HepG2 (cell line): ENCODE measurements around the gene FAF1. TPM values are rescaled to one million over a fixed set of nuclear protein-coding genes. Genes with fewer than 3 reads are reported as not detected.

ENCODE experiments used
- ATAC-seq: fragments of 200-7000 bp; cut with Tn5 transposase; 3 replicates; pipeline ENCODE4 v1.9.1; 2020; ENCODE audit warnings: mild to moderate bottlenecking, moderate library complexity
- BruUV-seq: library from RNA; stranded (reverse); fragments of 400-500 nt; replicated peaks from 2 replicates; lab custom pipeline; 2021; lab: Mats Ljungman, UMichigan
- CTCF ChIA-PET: fragments of 300-600 bp; formaldehyde crosslinking; extraction: SDS; loops from one replicate; lab custom pipeline; 2021; ENCODE audit warnings: low total read pairs, inconsistent platforms, low intra/inter-chr PET ratio; lab: Yijun Ruan, JAX
- POLR2A ChIA-PET: fragments of 350-600 bp; sonication (Branson Sonifier 250); formaldehyde crosslinking; loops from one replicate; lab custom pipeline; 2020; ENCODE audit warnings: antibody characterized with exemption, inconsistent platforms; lab: Yijun Ruan, JAX
- DNase-seq: peaks from one replicate; pipeline ENCODE4 v3.0.0-alpha.2; 2015; ENCODE audit warnings: low spot score
- FAIRE-seq: peaks from 3 replicates; lab custom pipeline; 2011; peaks lifted over from hg19 to GRCh38; lab: Jason Lieb, UNC
- H2AFZ ChIP-seq: one replicate; pipeline ENCODE4 v1.6.1; 2011; ENCODE audit warnings: low read length, inconsistent platforms
- H3K27ac ChIP-seq: fragments of 300-600 bp; 3 replicates; pipeline ENCODE4 v1.8.0; 2011; ENCODE audit warnings: mixed run types, mild to moderate bottlenecking, mixed read lengths, low read length, inconsistent platforms; ENCODE audit not compliant: insufficient read depth; ENCODE audit errors: extremely low read length
- H3K27me3 ChIP-seq, 2 experiments: fragments of 200-600 bp in 1 of 2; 2 replicates in 1 of 2; 3 replicates in 1 of 2; pipeline versions ENCODE4 v1.6.0 to v1.8.0; 2011; ENCODE audit warnings: low read length in 2 of 2, mild to moderate bottlenecking in 2 of 2, moderate library complexity in 2 of 2, inconsistent platforms in 1 of 2; ENCODE audit not compliant: insufficient read depth in 2 of 2, control insufficient read depth in 1 of 2
- H3K36me3 ChIP-seq, 2 experiments: fragments of 200-600 bp in 1 of 2; replicated peaks in 1 of 2; 2 replicates in 1 of 2; 3 replicates in 1 of 2; pipeline versions ENCODE4 v1.5.1 to v1.8.0; 2011; ENCODE audit warnings: low read length in 2 of 2, inconsistent platforms in 1 of 2; ENCODE audit not compliant: insufficient read depth in 2 of 2, control insufficient read depth in 1 of 2
- H3K4me1 ChIP-seq: 2 replicates; pipeline ENCODE4 v1.5.1; 2012; ENCODE audit warnings: low read length, inconsistent platforms; ENCODE audit not compliant: insufficient read depth
- H3K4me2 ChIP-seq: 2 replicates; pipeline ENCODE4 v1.6.0; 2011; ENCODE audit warnings: low read depth, low read length, inconsistent platforms
- H3K4me3 ChIP-seq, 3 experiments: fragments of 200-600 bp in 1 of 3; sonication (generic), shearing (Covaris generic) in 1 of 3; replicated peaks in 1 of 3; 2 replicates each; pipeline ENCODE4 v1.5.1; 2011 to 2016; ENCODE audit warnings: low read length in 3 of 3, inconsistent platforms in 2 of 3, low read depth in 2 of 3, mild to moderate bottlenecking in 2 of 3, control low read depth in 1 of 3, mixed read lengths in 1 of 3; ENCODE audit not compliant: insufficient read depth in 1 of 3
- H3K79me2 ChIP-seq: one replicate; pipeline ENCODE4 v1.6.1; 2011; ENCODE audit warnings: low read length, inconsistent platforms; ENCODE audit not compliant: insufficient read depth
- H3K9ac ChIP-seq: 2 replicates; pipeline ENCODE4 v1.6.0; 2011; ENCODE audit warnings: mild to moderate bottlenecking, low read depth, low read length, inconsistent platforms; ENCODE audit not compliant: insufficient read depth
- H3K9me3 ChIP-seq: 2 replicates; pipeline ENCODE4 v1.5.1; 2012; ENCODE audit warnings: mild to moderate bottlenecking, low read length
- H4K20me1 ChIP-seq: 2 replicates; pipeline ENCODE4 v1.6.0; 2011; ENCODE audit warnings: inconsistent platforms, mild to moderate bottlenecking, low read length, moderate library complexity; ENCODE audit not compliant: insufficient read depth
- CBFB ChIP-seq: sonication (generic); formaldehyde crosslinking; IDR thresholded peaks from 2 replicates; pipeline ENCODE4 v1.4.0; 2020; ENCODE audit warnings: missing genetic modification reagents
- CEBPB ChIP-seq: IDR thresholded peaks from 2 replicates; pipeline ENCODE4 v1.6.1; 2011; ENCODE audit warnings: low read depth, low read length, improper control_type of control experiment, borderline replicate concordance
- DDIT3 ChIP-seq: sonication (generic); formaldehyde crosslinking; IDR thresholded peaks from 2 replicates; pipeline ENCODE4 v1.4.0; 2020; ENCODE audit warnings: mild to moderate bottlenecking, missing genetic modification reagents
- ESRRA ChIP-seq: sonication (generic); formaldehyde crosslinking; IDR thresholded peaks from 2 replicates; pipeline ENCODE4 v1.5.1; 2020; ENCODE audit warnings: mild to moderate bottlenecking, low read depth, missing genetic modification reagents
- KAT2B ChIP-seq: fragments of 150-350 bp; IDR thresholded peaks from 2 replicates; pipeline ENCODE4 v1.6.1; 2014; ENCODE audit warnings: low read depth, low read length, borderline replicate concordance
- KDM2A ChIP-seq: sonication (generic); formaldehyde crosslinking; IDR thresholded peaks from 2 replicates; pipeline ENCODE4 v1.4.0; 2020; ENCODE audit warnings: low read depth, missing genetic modification reagents, borderline replicate concordance
- KDM5B ChIP-seq: sonication (generic); formaldehyde crosslinking; IDR thresholded peaks from 2 replicates; pipeline ENCODE4 v1.4.0; 2020; ENCODE audit warnings: missing genetic modification reagents, mild to moderate bottlenecking, borderline replicate concordance
- NFE2 ChIP-seq: sonication (generic); formaldehyde crosslinking; IDR thresholded peaks from 2 replicates; pipeline ENCODE4 v1.4.0; 2020; ENCODE audit warnings: missing genetic modification reagents
- SIX4 ChIP-seq: sonication (generic); formaldehyde crosslinking; IDR thresholded peaks from 2 replicates; pipeline ENCODE4 v1.4.0; 2020; ENCODE audit warnings: missing genetic modification reagents
- SKI ChIP-seq: fragments of 450-650 bp; IDR thresholded peaks from one replicate; pipeline ENCODE4 v1.6.1; 2018; ENCODE audit warnings: mild to moderate bottlenecking; ENCODE audit not compliant: partially characterized antibody
- TGIF2 ChIP-seq: IDR thresholded peaks from 2 replicates; pipeline ENCODE4 v1.6.1; 2016; ENCODE audit warnings: control low read depth, missing compliant biosample characterization
- ZFP36L2 ChIP-seq: sonication (generic); formaldehyde crosslinking; IDR thresholded peaks from 2 replicates; pipeline ENCODE4 v1.4.0; 2020; ENCODE audit warnings: missing genetic modification reagents
- ZMYM2 ChIP-seq: sonication (generic); formaldehyde crosslinking; IDR thresholded peaks from 2 replicates; pipeline ENCODE4 v1.8.0; 2022; ENCODE audit warnings: mild to moderate bottlenecking, missing genetic modification reagents
- ZNF639 ChIP-seq: conservative IDR thresholded peaks from 2 replicates; pipeline ENCODE4 v1.6.1; 2018; ENCODE audit warnings: missing genetic modification reagents
- ZNF709 ChIP-seq: sonication (generic); formaldehyde crosslinking; IDR thresholded peaks from 2 replicates; pipeline ENCODE4 v1.5.0; 2020; ENCODE audit warnings: mild to moderate bottlenecking, missing genetic modification reagents
- WGBS: methylation state at CpG from one replicate; pipeline ENCODE4 v1.1.6; 2017; ENCODE audit warnings: low lambda C conversion rate; 5-methylcytosine and 5-hydroxymethylcytosine counted together
- in situ Hi-C: cut with HindIII; loops from 2 replicates; pipeline ENCODE4 v1.10.0; 2017; ENCODE audit warnings: low pct_unique_long_range_greater_than_20kb; ENCODE audit not compliant: extremely low pct_ligation_motif_present
- intact Hi-C: fragments of 100-400 bp; cut with micrococcal nuclease; formaldehyde crosslinking; loops from one replicate; pipeline ENCODE4 v1.10.0; 2022; ENCODE audit not compliant: unreplicated experiment
- polyA plus RNA-seq, 8 experiments: library from polyadenylated mRNA; depleted of rRNA in 3 of 8; stranded (reverse) in 7 of 8; unstranded in 1 of 8; fragments of >200 nt; fragmentation: Illumina TruSeq in 4 of 8; extraction: Trizol in 4 of 8; gene quantifications; 2 replicates each; pipeline versions ENCODE4 v1.2.1 to v1.2.3, GENCODE V29; 2011 to 2016; ENCODE audit warnings: low read depth in 4 of 8, missing spikeins in 1 of 8, mixed read lengths in 1 of 8; ENCODE audit not compliant: insufficient read depth in 1 of 8
- total RNA-seq, 5 experiments: library from RNA; depleted of rRNA; stranded (reverse); fragments of >200 nt; fragmentation: Illumina TruSeq; extraction: Trizol; gene quantifications; 2 replicates each; pipeline ENCODE4 v1.2.3, GENCODE V29; 2016; ENCODE audit warnings: low read depth in 1 of 5
- TF ChIP-seq, protein P1 (sequence below): sonication (generic); formaldehyde crosslinking; IDR thresholded peaks from 2 replicates; pipeline ENCODE4 v1.8.0; 2022; ENCODE audit warnings: missing genetic modification reagents, low read depth, mild to moderate bottlenecking, borderline replicate concordance
- TF ChIP-seq, protein P2 (sequence below): sonication (generic); formaldehyde crosslinking; IDR thresholded peaks from 2 replicates; pipeline ENCODE4 v1.9.0; 2022; ENCODE audit warnings: missing genetic modification reagents, mild to moderate bottlenecking, borderline replicate concordance

FAF1 gene
- total and polyA plus RNA-seq, 2 of the 13 experiments (the other 11 are each of a cell fraction or from before 2014, with no cell fraction given): 19.4 to 63.3 TPM

GRCh38 chr1:50812346-50812745, 147.7 kb downstream of the FAF1 start:
- Histone ChIP-seq H3K27me3 (no peaks in the 10 kb centered on the region), H3K79me2 (peaks cover 35% of the 10 kb centered on the region), H3K4me2 (no peak overlapping the region), H3K36me3 (no peaks in the 10 kb centered on the region), H3K27ac (no peak overlapping the region), H3K4me1 (no peaks in the 10 kb centered on the region), H3K9me3 (peaks cover 11% of the 10 kb centered on the region), H3K9ac (no peak overlapping the region), H2AFZ (no peak overlapping the region), H3K4me3 (no peak overlapping the region), H4K20me1 (no peaks in the 10 kb centered on the region)
- TF ChIP-seq, protein P1, sequence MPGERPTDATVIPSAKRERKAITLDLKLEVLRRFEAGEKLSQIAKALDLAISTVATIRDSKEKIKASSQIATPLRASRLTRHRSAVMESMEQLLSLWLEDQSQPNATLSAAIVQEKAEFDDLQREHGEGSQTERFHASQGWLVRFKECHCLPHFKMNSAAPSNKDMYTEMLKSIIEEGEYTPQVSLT (CRISPR knock-in tag): no peak
- TF ChIP-seq KDM5B (no peak), NFE2 (CRISPR knock-in tag) (no peak), CEBPB (no peak), KAT2B (no peak), SIX4 (no peak), ZMYM2 (no peak), ZNF709 (CRISPR knock-in tag) (no peak), ZFP36L2 (CRISPR knock-in tag) (no peak), SKI (no peak), CBFB (CRISPR knock-in tag) (no peak), TGIF2 (CRISPR knock-in tag) (no peak), ESRRA (no peak), DDIT3 (CRISPR knock-in tag) (no peak), KDM2A (CRISPR knock-in tag) (no peak), ZNF639 (CRISPR knock-in tag) (no peak)
- TF ChIP-seq, protein P2, sequence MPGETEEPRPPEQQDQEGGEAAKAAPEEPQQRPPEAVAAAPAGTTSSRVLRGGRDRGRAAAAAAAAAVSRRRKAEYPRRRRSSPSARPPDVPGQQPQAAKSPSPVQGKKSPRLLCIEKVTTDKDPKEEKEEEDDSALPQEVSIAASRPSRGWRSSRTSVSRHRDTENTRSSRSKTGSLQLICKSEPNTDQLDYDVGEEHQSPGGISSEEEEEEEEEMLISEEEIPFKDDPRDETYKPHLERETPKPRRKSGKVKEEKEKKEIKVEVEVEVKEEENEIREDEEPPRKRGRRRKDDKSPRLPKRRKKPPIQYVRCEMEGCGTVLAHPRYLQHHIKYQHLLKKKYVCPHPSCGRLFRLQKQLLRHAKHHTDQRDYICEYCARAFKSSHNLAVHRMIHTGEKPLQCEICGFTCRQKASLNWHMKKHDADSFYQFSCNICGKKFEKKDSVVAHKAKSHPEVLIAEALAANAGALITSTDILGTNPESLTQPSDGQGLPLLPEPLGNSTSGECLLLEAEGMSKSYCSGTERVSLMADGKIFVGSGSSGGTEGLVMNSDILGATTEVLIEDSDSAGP: no peak
- in situ Hi-C loops (no loop called here), intact Hi-C loops (no loop called here)
- DNase-seq (no peak), ATAC-seq (no peak), FAIRE-seq (no peak)
- ChIA-PET CTCF (no interaction called here), POLR2A (no interaction called here)
- BruUV-seq: no TSS peak
- 99% methylated on average over 4 of the region's 4 CpGs for WGBS
